K562 (cell line): Measurements from ENCODE around the gene STK11. TPM values are rescaled to one million over a fixed set of nuclear protein-coding genes. Genes with fewer than 3 reads are reported as not detected.

Experiments
- ARID3B ChIP-seq: fragments of 250-450 bp; sonication (Bioruptor Pico); IDR thresholded peaks from 2 replicates; pipeline ENCODE4 v1.4.0; 2020; ENCODE audit warnings: borderline replicate concordance
- ATF6 ChIP-seq: sonication (generic); formaldehyde crosslinking; IDR thresholded peaks from 2 replicates; pipeline ENCODE4 v1.4.0; 2020; ENCODE audit warnings: mild to moderate bottlenecking, missing genetic modification reagents
- DPF2 ChIP-seq: fragments of 450-650 bp; IDR thresholded peaks from 2 replicates; pipeline ENCODE4 v1.6.1; 2016
- MCM3 ChIP-seq: fragments of 450-650 bp; IDR thresholded peaks from 2 replicates; pipeline ENCODE4 v1.6.1; 2016
- MEF2A ChIP-seq: IDR thresholded peaks from 2 replicates; pipeline ENCODE4 v1.6.1; 2011; ENCODE audit warnings: low read depth, mild to moderate bottlenecking, low read length, moderate library complexity; ENCODE audit not compliant: control insufficient read depth
- MTF1 ChIP-seq: fragments of 250-450 bp; sonication (Bioruptor Pico); IDR thresholded peaks from 2 replicates; pipeline ENCODE4 v1.9.0; 2021; ENCODE audit warnings: moderate library complexity, mild to moderate bottlenecking, inconsistent platforms, borderline replicate concordance
- POLR2H ChIP-seq: IDR thresholded peaks from 2 replicates; pipeline ENCODE4 v1.6.1; 2016; ENCODE audit warnings: missing genetic modification characterization, low read depth, mild to moderate bottlenecking, control low read depth, missing compliant biosample characterization, moderate library complexity
- RNF219 ChIP-seq: fragments of 250-450 bp; sonication (Bioruptor Pico); IDR thresholded peaks from 2 replicates; pipeline ENCODE4 v1.5.0; 2022; ENCODE audit warnings: mild to moderate bottlenecking
- SMC3 ChIP-seq: conservative IDR thresholded peaks from 2 replicates; pipeline ENCODE4 v1.6.1; 2011; ENCODE audit warnings: low read depth, low read length, improper control_type of control experiment; ENCODE audit not compliant: insufficient read depth
- SRSF3 ChIP-seq: fragments of 200-400 bp; formaldehyde crosslinking; IDR thresholded peaks from 2 replicates; pipeline ENCODE4 v1.6.1; 2016; ENCODE audit warnings: mild to moderate bottlenecking, low read length, moderate library complexity; ENCODE audit not compliant: insufficient read depth
- TRIM25 ChIP-seq: fragments of 450-650 bp; IDR thresholded peaks from 2 replicates; pipeline ENCODE4 v1.7.0; 2016; ENCODE audit warnings: borderline replicate concordance
- ZBTB26 ChIP-seq: fragments of 450-650 bp; formaldehyde crosslinking; IDR thresholded peaks from 2 replicates; pipeline ENCODE4 v1.4.0; 2022; ENCODE audit warnings: missing genetic modification characterization
- ZNF316 ChIP-seq: fragments of 450-650 bp; IDR thresholded peaks from 2 replicates; pipeline ENCODE4 v1.6.1; 2016
- ZNF395 ChIP-seq: fragments of 200-800 bp; sonication (Bioruptor generic); IDR thresholded peaks from 2 replicates; pipeline ENCODE4 v1.6.1; 2017; ENCODE audit warnings: missing genetic modification characterization, missing compliant biosample characterization
- ZNF41 ChIP-seq: fragments of 250-450 bp; sonication (Bioruptor Pico); conservative IDR thresholded peaks from 2 replicates; pipeline ENCODE4 v1.4.0; 2020; ENCODE audit warnings: mild to moderate bottlenecking
- ZNF76 ChIP-seq: fragments of 250-450 bp; sonication (Bioruptor Pico); IDR thresholded peaks from 2 replicates; pipeline ENCODE4 v1.4.0; 2020; ENCODE audit warnings: mild to moderate bottlenecking, moderate library complexity, borderline replicate concordance
- ZSCAN32 ChIP-seq: fragments of 450-650 bp; formaldehyde crosslinking; IDR thresholded peaks from 2 replicates; pipeline ENCODE4 v1.4.0; 2020; ENCODE audit warnings: mild to moderate bottlenecking, moderate library complexity
- polyA plus RNA-seq, 8 experiments: library from polyadenylated mRNA; depleted of rRNA in 4 of 8; stranded (reverse) in 5 of 8; unstranded in 3 of 8; fragments of >200 nt; fragmentation: Nextera tagmentation in 2 of 8; fragmentation: Illumina TruSeq in 1 of 8; extraction: Ambion mirVana in 2 of 8; extraction: Trizol in 1 of 8; gene quantifications; 2 replicates each; pipeline versions ENCODE4 v1.2.1 to v1.2.3, GENCODE V29; 2011 to 2014; ENCODE audit warnings: inconsistent platforms in 1 of 8, missing spikeins in 1 of 8
- total RNA-seq, 7 experiments: library from RNA; depleted of rRNA in 6 of 7; stranded (reverse); fragments of >200 nt in 6 of 7; fragmentation: Illumina TruSeq in 2 of 7; extraction: Trizol in 2 of 7; gene quantifications; 2 replicates each; pipeline versions ENCODE4 v1.2.1 to v1.2.3, GENCODE V29; 2011 to 2021; ENCODE audit warnings: low replicate concordance in 1 of 7

STK11 gene
- total and polyA plus RNA-seq, 9 of the 15 experiments (the other 6 are each of a cell fraction or from before 2014, with no cell fraction given) = 0.15 to 96.5 (median 31.7) TPM

GRCh38 chr19:1269478-1270212, 64.1 kb downstream of the STK11 start (continued):
- TF ChIP-seq ARID3B (CRISPR knock-in tag) = no peak
- TF ChIP-seq MTF1 (CRISPR knock-in tag) = no peak
- no peak for TF ChIP-seq SMC3
- TF ChIP-seq SRSF3 = no peak
- TF ChIP-seq POLR2H (tag) = peak; percentile 93
- TF ChIP-seq ZNF41 (CRISPR knock-in tag) = no peak
- TF ChIP-seq ATF6 (CRISPR knock-in tag) = no peak
- no peak for TF ChIP-seq ZNF76 (CRISPR knock-in tag)
- 0 out of 2 replicates have a peak, but pooled peaks have one; percentile 18 for TF ChIP-seq DPF2
- no peak; the same call in 1 of the 2 replicates for TF ChIP-seq ZSCAN32 (CRISPR knock-in tag)
- TF ChIP-seq MEF2A = no peak
- TF ChIP-seq ZNF395 (CRISPR knock-in tag) = no peak
- no peak for TF ChIP-seq TRIM25
- no peak for TF ChIP-seq ZBTB26 (CRISPR knock-in tag)
- TF ChIP-seq MCM3 = no peak
- TF ChIP-seq RNF219 (CRISPR knock-in tag) = no peak
- TF ChIP-seq ZNF316 = no peak
